Neutrophil (primary cell): Measurements from ENCODE around the gene TNRC18.

Experiments used
- H3K27ac ChIP-seq: fragments of 200-600 bp; sonication (generic); 2 replicates; pipeline ENCODE4 v1.5.1; 2016; ENCODE audit warnings: mild to moderate bottlenecking, moderate library complexity
- H3K27me3 ChIP-seq: fragments of 200-600 bp; sonication (generic); 2 replicates; pipeline ENCODE4 v1.6.0; 2016; ENCODE audit warnings: mild to moderate bottlenecking
- H3K36me3 ChIP-seq: fragments of 200-600 bp; sonication (generic); 2 replicates; pipeline ENCODE4 v1.5.1; 2017
- H3K4me1 ChIP-seq, 2 experiments: fragments of 200-600 bp in 1 of 2; sonication (generic) in 1 of 2; 1 replicate in 1 of 2; 2 replicates in 1 of 2; pipeline versions ENCODE4 v1.5.1 to v1.6.1; 2013 to 2016; ENCODE audit warnings: low read depth in 1 of 2, low read length in 1 of 2, mild to moderate bottlenecking in 1 of 2, moderate library complexity in 1 of 2; ENCODE audit not compliant: control insufficient read depth in 1 of 2, insufficient read depth in 1 of 2
- H3K4me3 ChIP-seq, 2 experiments: fragments of 200-600 bp in 1 of 2; sonication (generic) in 1 of 2; 1 replicate in 1 of 2; 2 replicates in 1 of 2; pipeline ENCODE4 v1.5.1; 2013 to 2016; ENCODE audit warnings: low read depth in 1 of 2, low read length in 1 of 2, mild to moderate bottlenecking in 1 of 2, moderate library complexity in 1 of 2
- H3K9me3 ChIP-seq: fragments of 200-600 bp; sonication (generic); 2 replicates; pipeline ENCODE4 v1.5.1; 2016
- CTCF ChIP-seq: fragments of 200-600 bp; sonication (generic); IDR thresholded peaks from 2 replicates; pipeline ENCODE4 v1.5.1; 2016; ENCODE audit warnings: antibody characterized with exemption

The TNRC18 gene

GRCh38 chr7:5436003-5436678, 12.5 kb upstream of the TNRC18 start:
- no peak for TF ChIP-seq CTCF
- no peaks in the 10 kb centered on the region for H3K36me3 ChIP-seq
- H3K27ac ChIP-seq = no peak overlapping the region
- H3K9me3 ChIP-seq = no peaks in the 10 kb centered on the region
- H3K4me3 ChIP-seq = no peak overlapping the region
- H3K4me1 ChIP-seq = peaks cover 0 to under 1% of the 10 kb centered on the region in 2 experiments
- no peaks in the 10 kb centered on the region for H3K27me3 ChIP-seq

DNA sequence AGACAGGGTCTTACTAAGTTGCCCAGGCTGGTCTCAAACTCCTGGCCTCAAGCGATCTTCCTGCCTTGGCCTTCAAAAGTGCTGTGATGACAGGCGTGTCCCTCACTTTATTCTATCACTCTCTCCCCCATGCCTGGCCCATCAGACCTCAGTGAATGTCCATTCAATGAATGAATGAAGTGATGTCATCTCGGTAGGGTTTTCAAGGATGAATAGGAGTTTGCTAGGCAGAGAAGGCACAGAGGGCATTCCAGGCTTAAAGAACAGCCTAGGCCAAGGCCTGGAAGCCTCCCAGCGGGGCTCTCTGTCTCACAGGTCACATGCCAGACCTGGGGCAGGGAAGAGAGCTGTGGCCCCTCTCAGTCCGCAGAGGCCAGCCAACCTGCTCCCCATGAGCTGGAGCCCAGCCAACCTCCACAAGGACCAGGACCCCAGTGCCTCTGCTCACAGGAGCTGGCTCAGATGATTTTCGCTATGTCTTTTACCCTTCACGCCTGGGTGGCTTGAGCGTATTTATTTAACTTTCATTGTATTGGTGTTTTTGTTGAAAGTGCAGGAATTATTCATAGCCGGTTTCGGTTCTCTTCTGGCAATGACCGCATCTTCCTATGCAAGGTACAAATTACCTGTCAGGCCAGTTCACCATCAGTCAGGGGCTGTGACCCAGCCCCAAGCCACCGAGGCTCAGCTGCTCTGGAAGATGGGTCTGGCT, 11.8 kb upstream of the TNRC18 start:
- H3K9me3 ChIP-seq = no peaks in the 10 kb centered on the region
- H3K4me1 ChIP-seq = peaks cover 0 to 2% of the 10 kb centered on the region in 2 experiments
- no peaks in the 10 kb centered on the region for H3K27me3 ChIP-seq
- no peaks in the 10 kb centered on the region for H3K36me3 ChIP-seq
- H3K27ac ChIP-seq = no peak overlapping the region
- no peak for TF ChIP-seq CTCF
- H3K4me3 ChIP-seq = no peak overlapping the region

- Histone ChIP-seq H3K27ac (no peak overlapping the region), H3K4me1 (peaks cover 22 to 24% of the 10 kb centered on the region in 2 experiments), H3K9me3 (no peaks in the 10 kb centered on the region), H3K36me3 (no peaks in the 10 kb centered on the region), H3K4me3 (no peak overlapping the region), H3K27me3 (no peaks in the 10 kb centered on the region)
- no peak for TF ChIP-seq CTCF
Measured at GRCh38 chr7:5433181-5433580, 9.5 kb upstream of the TNRC18 start.

DNA sequence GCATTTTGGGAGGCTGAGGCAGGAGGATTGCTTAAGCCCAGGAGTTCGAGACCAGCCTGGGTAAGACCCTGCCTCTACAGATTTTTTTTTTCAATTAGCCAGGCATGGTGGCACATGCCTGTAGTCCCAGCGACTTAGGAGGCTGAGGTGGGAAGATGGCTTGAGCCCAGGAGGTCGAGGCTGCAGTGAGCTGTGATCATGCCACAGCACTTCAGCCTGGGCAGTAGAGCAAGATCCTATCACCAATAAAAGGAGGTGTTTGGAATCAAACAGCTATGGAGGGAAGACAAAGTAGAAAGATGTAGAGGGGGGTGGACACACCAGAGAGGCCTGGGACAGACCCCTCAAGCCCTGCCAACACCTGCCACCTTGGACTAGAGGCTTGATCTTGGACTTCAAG, 9.1 kb upstream of the TNRC18 start:
- H3K27ac ChIP-seq = no peak overlapping the region
- no peaks in the 10 kb centered on the region for H3K27me3 ChIP-seq
- no peak for TF ChIP-seq CTCF
- H3K9me3 ChIP-seq = no peaks in the 10 kb centered on the region
- H3K4me3 ChIP-seq = no peak overlapping the region
- no peaks in the 10 kb centered on the region for H3K36me3 ChIP-seq
- H3K4me1 ChIP-seq = peaks cover 26 to 29% of the 10 kb centered on the region in 2 experiments

- H3K27me3 ChIP-seq = no peaks in the 10 kb centered on the region
- H3K9me3 ChIP-seq = no peaks in the 10 kb centered on the region
- H3K27ac ChIP-seq = no peak overlapping the region
- no peak overlapping the region for H3K4me3 ChIP-seq
- H3K4me1 ChIP-seq = peaks cover 34 to 35% of the 10 kb centered on the region in 2 experiments
- no peaks in the 10 kb centered on the region for H3K36me3 ChIP-seq
- no peak for TF ChIP-seq CTCF
Measured at GRCh38 chr7:5431560-5432015, 8.0 kb upstream of the TNRC18 start.
